HG03565 (cell line): Measurements from ENCODE around the gene HHIP.

Experiments
- ATAC-seq: cut with Tn5 transposase; IDR thresholded peaks from one replicate; pipeline ENCODE4 v1.9.1; 2021; ENCODE audit warnings: mild to moderate bottlenecking, moderate library complexity; ENCODE audit not compliant: unreplicated experiment

Gene HHIP

GRCh38 chr4:144705601-144706590, 59.9 kb downstream of the HHIP start:
- ATAC-seq = no peak

- ATAC-seq = no peak
These were observed 63.2 kb downstream of the HHIP start for GRCh38 chr4:144709159-144709558.

- ATAC-seq = no peak
These were observed 64.0 kb downstream of the HHIP start for GRCh38 chr4:144709793-144710525.

- no peak for ATAC-seq
These were observed 64.6 kb downstream of the HHIP start for GRCh38 chr4:144710526-144710912.

GRCh38 chr4:144711700-144712456, 65.9 kb downstream of the HHIP start:
- no peak for ATAC-seq

GRCh38 chr4:144712775-144713174, 66.8 kb downstream of the HHIP start:
- no peak for ATAC-seq

GRCh38 chr4:144714166-144714565, 68.2 kb downstream of the HHIP start:
- no peak for ATAC-seq

- peak; percentile 61 for ATAC-seq
These were observed 69.3 kb downstream of the HHIP start for GRCh38 chr4:144715230-144715629.

- no peak for ATAC-seq
These were observed 70.8 kb downstream of the HHIP start for GRCh38 chr4:144716778-144717177.

GRCh38 chr4:144718958-144719512, 73.1 kb downstream of the HHIP start:
- ATAC-seq = no peak

GRCh38 chr4:144720491-144720890, 74.5 kb downstream of the HHIP start:
- ATAC-seq = no peak

GRCh38 chr4:144721994-144722393, 76.0 kb downstream of the HHIP start:
- no peak for ATAC-seq

- ATAC-seq = no peak
These were observed 77.5 kb downstream of the HHIP start for GRCh38 chr4:144723471-144723870.

GRCh38 chr4:144729175-144729574, 83.2 kb downstream of the HHIP start:
- ATAC-seq = no peak

- no peak for ATAC-seq
These were observed 86.8 kb downstream of the HHIP start for GRCh38 chr4:144732584-144733428.

GRCh38 chr4:144733566-144733965, 87.6 kb downstream of the HHIP start:
- no peak for ATAC-seq

- no peak for ATAC-seq
These were observed 88.6 kb downstream of the HHIP start for GRCh38 chr4:144734522-144734921.

GRCh38 chr4:144738649-144739048, 92.7 kb downstream of the HHIP start:
- ATAC-seq = no peak

GRCh38 chr4:144739511-144740033, 93.6 kb downstream of the HHIP start:
- no peak for ATAC-seq

GRCh38 chr4:144740316-144740715, 94.4 kb downstream of the HHIP start:
- ATAC-seq = no peak
